DMS 273 (cell line): ENCODE measurements around the gene FRMD8.

Source experiments
- DNase-seq: peaks from one replicate; lab custom pipeline; 2025; ENCODE audit not compliant: unreplicated experiment; lab: John Stamatoyannopoulos, UW

Gene FRMD8

DNA sequence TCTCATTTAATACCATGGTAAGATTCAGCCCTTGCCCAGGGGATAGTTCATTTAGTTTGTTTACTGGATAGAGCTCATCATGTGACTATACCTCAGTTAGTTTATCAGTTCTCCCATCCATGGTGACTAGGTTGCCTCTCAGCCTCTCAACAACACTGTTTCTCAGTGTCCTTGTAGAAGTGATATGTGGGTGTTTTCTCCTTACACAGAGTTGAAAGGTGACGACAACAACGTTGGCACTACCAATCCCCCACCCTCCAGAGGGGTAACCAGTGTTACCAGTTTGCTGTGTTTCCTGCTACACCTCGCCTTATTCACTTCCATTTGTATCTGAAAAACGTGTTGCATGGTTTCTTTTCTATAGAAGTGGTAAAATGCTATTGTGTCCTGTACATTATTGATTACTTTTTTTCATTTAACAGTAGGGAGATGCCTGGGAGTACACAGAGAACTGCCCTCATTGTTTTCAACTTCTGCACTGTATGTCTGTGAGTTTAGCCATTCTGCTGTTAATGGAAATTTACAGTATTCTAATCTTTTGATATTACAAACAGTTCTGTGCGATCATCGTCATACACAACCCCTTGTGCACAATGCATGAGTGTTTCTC lies 47.7 kb downstream of the FRMD8 start:
- no peak for DNase-seq

DNA sequence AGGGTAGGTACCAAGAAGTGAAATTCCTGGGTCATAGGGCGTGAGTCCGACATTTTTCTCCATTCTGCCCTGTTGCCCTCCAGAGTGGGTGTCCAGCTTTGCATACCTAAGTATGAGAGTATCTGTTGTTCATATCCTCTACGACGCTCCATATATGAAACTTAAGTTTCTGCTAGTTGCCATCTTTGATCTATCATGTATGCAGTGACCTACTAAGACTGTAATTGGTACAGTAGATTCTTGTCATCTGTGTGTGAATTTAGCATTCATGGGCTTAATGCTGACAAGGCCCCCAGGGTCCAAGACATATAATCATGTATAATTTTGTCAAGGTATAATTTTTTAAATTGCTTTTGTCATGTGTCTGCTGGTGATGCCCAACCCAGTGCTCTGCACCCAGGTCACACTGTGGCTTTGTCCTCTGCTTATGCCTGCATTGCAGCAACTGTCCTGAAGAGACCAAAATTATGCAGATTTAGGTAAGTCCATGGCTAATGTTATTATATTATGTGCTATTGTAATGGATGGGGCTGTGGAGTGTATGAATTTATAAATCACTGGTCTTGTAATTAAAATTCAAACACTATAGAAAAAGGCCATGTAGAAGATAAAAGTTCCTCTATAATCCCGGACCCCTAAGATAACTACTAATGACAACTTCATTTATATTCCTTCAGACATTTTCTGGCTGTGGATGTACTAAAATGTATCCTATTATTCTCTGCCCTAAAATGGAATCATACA lies 48.4 kb downstream of the FRMD8 start:
- no peak for DNase-seq

DNA sequence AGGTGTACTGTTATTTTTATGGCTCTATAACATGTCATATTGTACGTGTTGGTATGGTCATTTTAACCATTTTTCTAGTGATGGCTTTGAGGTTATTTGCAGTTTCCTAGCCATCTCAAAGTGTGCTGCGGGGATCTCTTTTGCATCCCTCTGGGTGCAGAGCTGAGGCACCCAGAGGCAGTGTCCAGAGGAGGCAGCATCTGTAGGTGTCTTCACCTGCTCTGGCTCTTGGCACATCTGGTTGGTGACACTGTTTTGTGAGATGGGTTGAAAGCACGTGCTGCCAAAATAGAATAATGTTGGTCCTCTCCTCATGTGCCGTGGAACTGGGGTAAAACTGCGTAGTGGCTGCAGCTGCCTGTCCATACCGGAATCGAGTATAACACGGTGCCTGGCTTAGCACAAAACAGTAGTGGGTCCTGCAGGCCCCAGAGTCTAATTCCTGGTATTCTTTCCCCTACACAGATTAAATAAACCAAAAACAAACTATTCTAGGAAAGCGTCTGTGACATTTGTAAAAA lies 49.0 kb downstream of the FRMD8 start:
- no peak for DNase-seq

GRCh38 chr11:65435981-65436411 lies 49.6 kb downstream of the FRMD8 start:
- no peak for DNase-seq

DNA sequence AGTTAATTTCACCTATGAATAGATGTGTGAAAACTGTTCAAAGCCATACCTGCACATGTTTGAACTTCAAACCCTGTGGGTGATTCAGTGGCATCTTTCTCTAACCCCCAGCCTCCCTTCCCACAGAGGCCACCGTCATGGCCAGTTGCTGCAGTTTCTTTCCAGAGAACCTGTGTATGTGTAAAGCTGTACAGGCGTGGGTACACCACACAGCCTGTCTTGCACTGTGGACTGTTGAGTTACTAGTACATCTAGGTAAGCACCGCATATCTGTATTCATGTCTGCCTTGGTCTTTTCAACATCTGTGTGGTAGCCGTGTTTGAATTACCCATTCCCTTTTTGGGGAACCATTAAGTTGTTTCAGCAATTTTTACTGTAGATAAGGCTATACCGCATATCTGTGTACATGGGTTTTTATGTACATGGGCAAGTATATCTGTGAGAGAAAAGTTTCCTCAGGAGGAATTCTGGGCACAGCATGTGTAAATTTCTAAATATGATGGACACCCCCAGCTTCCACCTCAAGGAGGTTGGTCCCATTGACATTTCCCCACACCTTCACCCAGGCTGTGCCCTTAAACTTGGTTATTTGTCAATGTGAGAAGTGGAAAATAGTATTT lies 50.1 kb downstream of the FRMD8 start:
- DNase-seq = no peak

DNA sequence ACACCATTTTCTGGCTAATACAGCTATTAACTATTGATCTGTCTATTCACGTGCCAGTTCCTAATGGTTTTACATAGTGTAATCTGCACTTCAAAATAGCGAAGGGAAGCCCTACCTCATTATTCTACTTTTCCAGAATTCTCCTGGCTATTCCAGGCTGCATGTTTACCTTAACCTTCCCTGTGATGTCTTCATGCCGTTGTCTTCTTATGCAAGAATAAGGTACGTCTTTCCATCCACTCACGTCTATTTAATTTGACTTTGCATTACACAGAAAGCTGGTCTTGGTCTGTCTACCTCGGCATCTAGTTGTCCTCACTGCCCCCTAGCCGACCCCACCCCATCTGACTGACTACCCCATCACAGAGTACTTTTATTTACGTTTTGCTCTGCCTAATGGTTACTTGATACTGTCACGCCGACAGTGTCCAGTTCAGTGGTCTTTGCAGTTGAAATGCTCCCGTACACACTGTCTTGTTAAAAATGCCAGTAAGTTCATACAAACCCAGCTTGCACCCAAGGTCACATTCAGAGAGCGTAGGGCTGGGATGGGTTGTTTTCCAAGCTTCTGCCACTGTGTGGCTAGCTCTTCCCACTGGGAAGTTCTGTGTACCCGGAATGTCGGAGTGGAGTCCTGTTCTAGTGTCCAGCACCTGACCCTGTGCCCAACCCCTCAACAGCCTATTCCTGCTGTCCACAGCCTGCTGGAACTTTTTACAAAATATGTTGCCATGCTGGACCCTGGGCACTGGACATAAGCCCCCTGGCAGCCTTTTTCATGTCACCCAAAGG lies 51.2 kb downstream of the FRMD8 start:
- DNase-seq = no peak

DNA sequence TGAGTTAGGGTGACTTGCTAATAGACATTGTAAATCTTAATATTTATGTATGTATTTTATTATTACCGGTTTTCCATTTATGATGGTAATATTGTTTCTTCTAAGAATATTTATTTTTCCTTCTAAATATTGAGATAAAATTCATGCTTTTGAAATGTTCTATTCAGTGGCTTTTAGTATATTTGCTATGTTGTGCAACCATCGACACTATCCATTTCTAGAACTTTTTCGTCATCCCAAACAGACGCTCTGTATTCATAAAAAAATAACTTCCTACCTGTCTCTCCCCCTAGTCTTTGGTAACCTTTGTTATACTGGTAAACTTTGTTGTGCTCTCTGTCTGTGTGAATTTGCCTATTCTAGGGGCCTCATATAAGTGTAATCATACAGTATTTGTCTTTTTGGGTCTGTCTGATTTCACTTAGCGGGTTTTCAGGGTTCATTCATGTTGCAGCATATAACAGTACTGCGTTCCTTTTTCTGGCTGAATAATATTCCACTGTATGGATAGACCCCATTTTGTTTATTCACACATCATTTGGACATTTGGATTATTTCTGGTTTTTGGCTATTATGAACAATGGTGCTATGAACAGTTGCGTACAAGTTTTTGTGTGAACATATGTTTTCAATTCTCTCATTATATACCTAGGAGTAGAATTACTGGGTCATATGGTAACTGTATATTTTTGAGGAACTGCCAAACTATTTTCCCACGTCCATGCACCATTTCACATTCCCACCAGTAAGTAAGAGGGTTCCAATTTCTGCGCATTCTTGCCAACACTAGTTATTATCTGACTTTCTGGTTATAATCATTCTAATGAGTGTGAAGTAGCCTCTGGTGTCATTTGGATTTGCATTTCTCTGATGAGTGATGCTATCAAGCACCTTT lies 52.1 kb downstream of the FRMD8 start:
- DNase-seq = no peak

DNA sequence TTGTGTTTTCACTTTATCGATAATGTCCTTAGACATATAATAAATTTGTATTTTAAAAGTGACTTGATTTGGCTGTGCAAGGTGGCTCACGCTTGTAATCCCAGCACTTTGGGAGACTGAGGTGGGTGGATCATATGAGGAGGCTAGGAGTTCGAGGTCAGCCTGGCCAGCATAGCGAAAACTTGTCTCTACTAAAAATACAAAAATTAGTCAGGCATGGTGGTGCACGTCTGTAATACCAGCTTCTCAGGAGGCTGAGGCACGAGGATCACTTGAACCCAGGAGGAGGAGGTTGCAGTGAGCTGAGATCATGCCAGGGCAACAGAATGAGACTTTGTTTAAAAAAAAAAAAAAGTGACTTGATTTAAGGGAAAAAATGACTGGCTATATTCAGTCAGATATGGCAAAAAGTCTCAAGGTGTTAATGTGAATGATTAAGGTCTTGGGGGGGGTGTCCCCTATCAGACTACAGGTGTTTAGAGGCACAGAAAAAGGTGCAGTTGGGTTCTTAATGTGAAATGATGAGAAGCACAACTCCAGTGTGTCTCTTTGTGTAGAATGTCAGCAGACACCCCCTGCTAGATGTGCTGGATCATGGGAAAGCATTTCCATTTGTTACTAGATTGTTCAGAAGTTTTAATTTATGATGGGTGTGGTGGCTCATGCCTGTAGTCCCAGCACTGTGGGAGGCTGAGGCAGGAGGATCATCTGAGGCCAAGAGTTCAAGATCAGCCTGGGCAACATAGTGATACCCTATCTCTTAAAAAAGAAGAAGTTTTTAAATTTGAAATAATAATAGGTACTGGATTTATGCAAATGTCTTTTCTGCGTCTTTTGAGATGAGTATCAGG lies 53.1 kb downstream of the FRMD8 start:
- DNase-seq = no peak

GRCh38 chr11:65440831-65441499 lies 54.5 kb downstream of the FRMD8 start:
- no peak for DNase-seq

DNA sequence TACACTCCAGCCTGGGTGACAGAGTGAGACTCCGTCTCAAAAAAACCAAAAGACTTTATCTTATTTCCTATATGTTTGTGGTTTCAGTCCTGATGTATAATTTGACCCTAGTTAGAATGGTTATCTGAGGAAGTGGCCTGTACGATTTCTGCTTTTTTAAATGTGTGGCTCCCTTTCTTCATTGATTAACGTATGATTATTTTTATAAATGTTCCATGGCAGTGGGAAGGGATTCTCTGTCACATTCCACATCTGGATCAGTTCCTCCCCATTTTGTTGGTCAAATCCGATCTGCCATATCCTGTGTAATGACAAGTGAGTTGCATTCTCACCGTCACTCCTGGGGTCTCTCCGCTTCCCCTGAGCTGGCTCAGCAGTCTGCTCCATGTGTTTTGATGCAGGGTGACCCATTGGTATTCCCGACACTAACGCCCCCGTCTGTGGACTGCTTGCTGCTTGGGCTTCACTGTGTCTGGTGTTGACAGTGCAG lies 56.5 kb downstream of the FRMD8 start:
- no peak for DNase-seq

DNA sequence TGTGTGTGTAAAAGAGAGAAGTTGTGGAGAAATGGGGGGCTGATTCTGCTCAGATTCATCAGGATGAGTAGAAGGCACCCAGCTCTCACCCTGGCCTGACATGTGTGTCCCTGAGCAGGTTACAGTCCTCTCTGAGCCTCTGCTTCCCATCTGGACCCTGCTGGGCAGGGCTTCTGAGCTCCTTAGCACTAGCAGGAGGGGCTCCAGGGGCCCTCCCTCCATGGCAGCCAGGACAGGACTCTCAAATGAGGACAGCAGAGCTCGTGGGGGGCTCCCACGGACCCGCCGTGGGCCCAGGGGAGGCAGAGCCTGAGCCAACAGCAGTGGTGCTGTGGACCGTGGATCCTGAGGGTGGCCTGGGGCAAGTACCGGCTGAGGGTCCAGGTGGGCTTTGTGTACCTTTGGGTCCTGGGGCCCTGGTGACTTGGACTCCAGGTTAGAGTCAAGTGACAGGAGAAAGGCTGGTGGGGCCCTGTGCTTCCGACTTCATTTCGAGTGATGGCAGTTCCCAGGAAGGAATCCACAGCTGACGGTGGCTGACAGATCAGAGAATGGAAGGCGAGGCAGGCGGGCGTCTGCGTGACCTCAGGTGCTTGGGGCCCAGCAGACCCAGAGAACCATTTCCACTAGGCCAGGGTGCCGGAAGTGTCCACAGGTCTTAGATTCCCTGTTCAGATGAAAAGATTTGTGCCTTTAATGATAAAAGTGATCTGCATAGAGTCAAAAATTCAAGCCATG lies 58.0 kb downstream of the FRMD8 start:
- no peak for DNase-seq

GRCh38 chr11:65445101-65445603 lies 58.7 kb downstream of the FRMD8 start:
- no peak for DNase-seq

DNA sequence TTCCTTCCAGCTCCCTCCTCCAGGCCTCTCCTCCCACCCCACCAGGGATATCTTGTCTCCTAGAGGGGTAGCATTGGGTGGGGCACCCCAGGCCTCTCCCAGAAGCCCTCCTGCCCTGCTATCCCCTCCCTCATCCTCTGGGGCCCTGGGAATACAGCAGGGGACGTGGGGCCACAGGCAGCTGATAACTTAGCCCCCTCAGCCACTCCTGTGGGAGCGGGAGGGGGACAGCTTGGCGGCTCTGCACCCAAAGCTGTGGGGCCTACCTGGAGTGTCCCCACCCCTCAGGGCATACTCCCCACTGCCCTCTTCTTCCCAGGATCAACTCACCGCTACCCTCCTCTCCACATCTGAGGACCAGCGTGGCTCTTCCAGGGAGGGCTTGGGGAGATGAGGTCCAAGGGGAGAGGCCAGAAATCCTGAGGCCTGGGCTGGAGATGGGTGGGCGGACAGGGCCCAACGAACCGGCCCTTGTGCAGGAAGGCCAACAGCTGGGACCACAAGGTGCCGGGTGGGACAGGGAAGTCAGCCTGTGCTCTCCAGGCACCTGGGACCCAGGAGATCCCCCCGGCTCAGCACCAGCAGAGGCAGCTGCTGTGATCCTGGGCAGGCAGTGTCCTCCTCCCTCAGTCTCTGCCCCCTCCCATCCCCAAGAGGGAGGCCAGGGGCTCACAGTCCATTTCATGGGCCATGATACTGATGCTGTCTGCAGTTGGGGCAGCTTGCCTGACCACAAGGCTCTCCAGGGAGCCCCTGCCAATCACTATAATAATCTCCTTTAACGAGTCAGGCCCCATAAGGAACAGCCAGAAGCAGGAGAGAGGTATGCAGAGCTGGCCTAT lies 59.4 kb downstream of the FRMD8 start:
- no peak for DNase-seq

GRCh38 chr11:65446446-65447277 lies 60.2 kb downstream of the FRMD8 start:
- DNase-seq = no peak

- no peak for DNase-seq
These were observed 61.6 kb downstream of the FRMD8 start for GRCh38 chr11:65448074-65448417.

- no peak for DNase-seq
These were observed 62.1 kb downstream of the FRMD8 start for GRCh38 chr11:65448418-65449105.
